ENCODE results near the gene PPP1R14B. TPM values are rescaled to one million over a fixed set of nuclear protein-coding genes. Genes with fewer than 3 reads are reported as not detected.
A peak's percentile ranks its signal among the peaks of the same experiment; 100 is the strongest.

The PPP1R14B gene
- total RNA-seq, 4 donors from 2014 or later, result 178 to 230 (median 203) TPM

DNA sequence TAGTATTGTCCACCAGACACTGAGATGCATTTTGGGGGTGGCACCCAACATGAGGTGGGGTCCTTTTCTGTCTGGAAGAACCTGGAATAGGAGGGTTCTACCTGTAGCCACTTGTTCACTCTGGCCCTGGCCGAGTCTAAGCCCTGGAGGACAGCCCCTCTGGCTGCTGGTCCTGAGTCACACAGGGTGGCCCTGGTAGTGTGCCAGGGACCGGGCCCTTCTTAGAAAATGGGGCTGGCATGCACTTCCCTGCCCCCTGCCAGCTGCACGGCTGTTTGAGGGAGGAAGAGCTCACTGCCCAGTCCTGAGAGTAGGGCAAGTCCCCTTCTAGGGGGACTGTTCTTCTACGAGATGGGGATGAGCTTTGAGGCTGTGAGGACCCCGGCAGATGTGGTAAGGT is 6.7 kb upstream of the PPP1R14B start:
- intact Hi-C loops (cut with DNase I; ENCODE audit: low total_unique reads), result no loop called here
- no peak for TF ChIP-seq POLR2A (IDR thresholded peaks at IDR 0.05)
- WGBS, 2 donors, result 43 to 46% methylated on average over 5 of the region's 5 CpGs
- DNase-seq (ENCODE audit: low spot score in 2 of 2), result no peak
- no peak overlapping the region for H3K4me3 ChIP-seq (ENCODE audit: low read depth, poor library complexity, severe bottlenecking)

- intact Hi-C loops (cut with DNase I; ENCODE audit: low total_unique reads), result no loop called here
- TF ChIP-seq POLR2A (IDR thresholded peaks at IDR 0.05) (no peak), CTCF (IDR thresholded peaks at IDR 0.05) (no peak)
- no peak for DNase-seq (ENCODE audit: low spot score in 2 of 2)
- no peak overlapping the region for H3K4me3 ChIP-seq (ENCODE audit: low read depth, poor library complexity, severe bottlenecking)
- 60 to 68% methylated on average over 8 of the region's 8 CpGs for WGBS, 2 donors
Measured at GRCh38 chr11:64253043-64253442, 6.3 kb upstream of the PPP1R14B start.

GRCh38 chr11:64252003-64252872 is 5.5 kb upstream of the PPP1R14B start:
- TF ChIP-seq CTCF (IDR thresholded peaks at IDR 0.05), result no peak
- TF ChIP-seq POLR2A (IDR thresholded peaks at IDR 0.05), result no peak
- DNase-seq (ENCODE audit: low spot score in 2 of 2), result peak in 1 of 2 donors; percentile 92
- intact Hi-C loops (cut with DNase I; ENCODE audit: low total_unique reads), result no loop called here
- peak overlapping the region; percentile 55 for H3K4me3 ChIP-seq (ENCODE audit: low read depth, poor library complexity, severe bottlenecking)
- WGBS, 2 donors, result 4 to 6% methylated on average over 23 of the region's 23 CpGs

DNA sequence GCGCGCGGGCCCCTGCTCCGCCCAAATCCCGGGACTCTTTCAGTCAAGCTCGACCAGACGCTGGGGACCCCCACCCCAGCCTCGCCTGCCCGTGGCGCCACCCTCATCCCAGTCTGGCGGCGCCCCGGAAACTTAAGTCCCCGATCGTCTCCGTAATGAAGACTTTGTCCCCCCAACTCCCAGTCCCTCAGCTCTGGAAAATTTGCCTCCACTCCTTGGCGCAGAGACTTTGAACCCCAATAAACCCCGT is 4.9 kb upstream of the PPP1R14B start:
- WGBS, 2 donors, result 0 to 1% methylated on average over 17 to 18 of the region's 18 CpGs
- DNase-seq (ENCODE audit: low spot score in 2 of 2), result no peak
- TF ChIP-seq POLR2A (IDR thresholded peaks at IDR 0.05) (no peak), CTCF (IDR thresholded peaks at IDR 0.05) (no peak)
- H3K4me3 ChIP-seq (ENCODE audit: low read depth, poor library complexity, severe bottlenecking), result peak overlapping the region; percentile 55
- intact Hi-C loops (cut with DNase I; ENCODE audit: low total_unique reads), result no loop called here

GRCh38 chr11:64251016-64251752 is 4.4 kb upstream of the PPP1R14B start, which contains the start of gene PLCB3:
TSS of gene PLCB3 (plus strand) at chr11:64251530. CDS start at chr11:64251650, 120 bp downstream.
- 0 to 1% methylated on average over 20 to 57 of the region's 75 CpGs for WGBS, 2 donors
- TF ChIP-seq POLR2A (IDR thresholded peaks at IDR 0.05) (no peak), CTCF (IDR thresholded peaks at IDR 0.05) (peak in 1 of 3 donors; percentile 28)
- no peak for DNase-seq (ENCODE audit: low spot score in 2 of 2)
- peak within 1 kb of the TSS; percentile 55 for H3K4me3 ChIP-seq (ENCODE audit: low read depth, poor library complexity, severe bottlenecking)
- intact Hi-C loops (cut with DNase I; ENCODE audit: low total_unique reads), result no loop called here

- DNase-seq (ENCODE audit: low spot score in 2 of 2), result no peak
- intact Hi-C loops (cut with DNase I; ENCODE audit: low total_unique reads), result no loop called here
- no peak overlapping the region for H3K4me3 ChIP-seq (ENCODE audit: low read depth, poor library complexity, severe bottlenecking)
- no peak for TF ChIP-seq CTCF (IDR thresholded peaks at IDR 0.05)
- TF ChIP-seq POLR2A (IDR thresholded peaks at IDR 0.05), result no peak
- 19% methylated on average over 11 to 12 of the region's 13 CpGs for WGBS, 2 donors
Measured at GRCh38 chr11:64250415-64251015, 3.8 kb upstream of the PPP1R14B start.

Measured in lower leg skin (tissue), 4 donors.